ENCODE data around the gene ZBTB32.

GRCh38 chr19:35729021-35729420, 24.7 kb downstream of the ZBTB32 start:
- TF ChIP-seq CTCF (IDR thresholded peaks at IDR 0.05) (no peak), POLR2AphosphoS5 (IDR thresholded peaks at IDR 0.05; ENCODE audit: low read depth, low read length) (no peak), REST (IDR thresholded peaks at IDR 0.05; ENCODE audit: insufficient read depth in 1 of 2, low read depth in 2 of 2, low read length in 1 of 2) (no peak), SIN3A (IDR thresholded peaks at IDR 0.05; ENCODE audit: borderline replicate concordance, insufficient read depth, low read depth, low read length) (no peak)
